ENCODE measurements around the gene PHACTR3.

PHACTR3 gene

DNA sequence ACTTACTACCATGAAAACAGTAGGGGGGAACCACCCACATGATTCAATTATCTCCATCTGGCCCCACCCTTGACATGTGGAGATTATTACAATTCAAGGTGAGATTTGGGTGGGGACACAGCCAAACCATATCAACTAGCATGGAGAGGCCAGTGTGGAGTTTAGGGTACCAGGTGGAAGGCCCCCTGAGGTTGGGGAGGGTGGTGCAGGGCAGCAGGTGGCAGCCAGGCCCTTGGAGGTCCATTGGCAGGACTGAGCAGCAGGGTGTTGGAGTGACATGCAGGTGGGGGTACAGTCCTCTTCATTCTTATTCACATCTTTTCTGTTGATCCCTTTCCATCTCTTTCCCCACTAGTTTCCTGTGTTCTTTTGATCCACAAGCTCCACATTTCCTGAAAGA is 42.9 kb downstream of the PHACTR3 start:
- DNase-seq (ENCODE audit: low read depth) = no peak
- TF ChIP-seq, protein P1, sequence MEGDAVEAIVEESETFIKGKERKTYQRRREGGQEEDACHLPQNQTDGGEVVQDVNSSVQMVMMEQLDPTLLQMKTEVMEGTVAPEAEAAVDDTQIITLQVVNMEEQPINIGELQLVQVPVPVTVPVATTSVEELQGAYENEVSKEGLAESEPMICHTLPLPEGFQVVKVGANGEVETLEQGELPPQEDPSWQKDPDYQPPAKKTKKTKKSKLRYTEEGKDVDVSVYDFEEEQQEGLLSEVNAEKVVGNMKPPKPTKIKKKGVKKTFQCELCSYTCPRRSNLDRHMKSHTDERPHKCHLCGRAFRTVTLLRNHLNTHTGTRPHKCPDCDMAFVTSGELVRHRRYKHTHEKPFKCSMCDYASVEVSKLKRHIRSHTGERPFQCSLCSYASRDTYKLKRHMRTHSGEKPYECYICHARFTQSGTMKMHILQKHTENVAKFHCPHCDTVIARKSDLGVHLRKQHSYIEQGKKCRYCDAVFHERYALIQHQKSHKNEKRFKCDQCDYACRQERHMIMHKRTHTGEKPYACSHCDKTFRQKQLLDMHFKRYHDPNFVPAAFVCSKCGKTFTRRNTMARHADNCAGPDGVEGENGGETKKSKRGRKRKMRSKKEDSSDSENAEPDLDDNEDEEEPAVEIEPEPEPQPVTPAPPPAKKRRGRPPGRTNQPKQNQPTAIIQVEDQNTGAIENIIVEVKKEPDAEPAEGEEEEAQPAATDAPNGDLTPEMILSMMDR (IDR thresholded peaks at IDR 0.05; ENCODE audit: low read depth, low read length, missing control alignments) = no peak
- in situ Hi-C loops (cut with HindIII; ENCODE audit: low sequenced_read_pairs) = no loop called here
- no peak overlapping the region for H3K4me3 ChIP-seq (ENCODE audit: low read depth, low read length)

DNA sequence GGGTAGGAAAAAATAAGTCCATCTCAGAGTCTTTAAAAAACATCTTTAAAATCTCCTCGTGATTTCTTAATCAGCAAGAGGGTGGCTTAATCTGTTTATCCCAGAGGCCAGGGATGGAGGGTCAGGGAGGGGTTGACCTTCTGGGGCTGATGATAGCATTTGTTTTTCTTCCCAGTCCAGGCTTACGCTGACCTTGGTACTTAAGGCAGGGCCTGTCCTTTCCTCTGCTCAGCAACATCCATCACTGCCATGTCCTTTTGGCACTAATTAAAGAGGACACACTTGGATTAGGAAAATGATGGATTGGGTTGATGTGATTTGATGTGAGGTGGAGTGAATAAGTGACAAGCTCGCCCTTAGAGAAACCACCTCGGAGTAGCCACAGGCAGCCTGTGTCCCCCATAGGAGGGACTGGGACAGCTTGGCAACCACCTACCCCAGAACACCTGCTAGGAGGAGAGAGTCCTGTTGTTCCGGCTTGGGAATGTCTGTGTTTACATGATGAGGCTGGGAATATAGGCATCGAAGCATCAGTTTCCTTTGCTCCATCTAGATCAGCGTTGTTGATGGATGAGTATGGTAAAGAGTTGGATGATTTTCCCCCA is 44.2 kb downstream of the PHACTR3 start:
- no peak for DNase-seq (ENCODE audit: low read depth)
- no peak overlapping the region for H3K4me3 ChIP-seq (ENCODE audit: low read depth, low read length)
- in situ Hi-C loops (cut with HindIII; ENCODE audit: low sequenced_read_pairs) = no loop called here
- TF ChIP-seq, protein P1 (IDR thresholded peaks at IDR 0.05; ENCODE audit: low read depth, low read length, missing control alignments) = no peak

DNA sequence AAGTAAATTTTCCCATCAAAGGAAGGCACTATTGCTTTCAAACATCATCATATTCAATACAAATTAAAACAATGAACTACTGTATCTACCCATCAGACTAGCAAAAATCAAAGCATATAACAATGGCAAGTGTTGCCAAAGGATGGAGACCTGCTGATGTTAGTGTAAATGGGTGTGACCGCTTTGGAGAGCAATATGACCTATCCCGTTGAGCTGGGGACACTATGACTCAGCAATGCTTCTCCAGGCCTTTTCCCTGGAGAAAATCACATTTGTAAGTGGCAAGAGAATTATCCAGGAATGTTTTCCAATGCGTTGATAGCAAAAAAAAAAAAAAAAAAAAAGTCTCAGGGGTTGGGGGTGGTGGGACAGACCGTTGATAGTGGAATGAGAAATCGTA is 46.1 kb downstream of the PHACTR3 start:
- DNase-seq (ENCODE audit: low read depth) = no peak
- TF ChIP-seq, protein P1 (IDR thresholded peaks at IDR 0.05; ENCODE audit: low read depth, low read length, missing control alignments) = no peak
- in situ Hi-C loops (cut with HindIII; ENCODE audit: low sequenced_read_pairs) = no loop called here
- H3K4me3 ChIP-seq (ENCODE audit: low read depth, low read length) = no peak overlapping the region

DNA sequence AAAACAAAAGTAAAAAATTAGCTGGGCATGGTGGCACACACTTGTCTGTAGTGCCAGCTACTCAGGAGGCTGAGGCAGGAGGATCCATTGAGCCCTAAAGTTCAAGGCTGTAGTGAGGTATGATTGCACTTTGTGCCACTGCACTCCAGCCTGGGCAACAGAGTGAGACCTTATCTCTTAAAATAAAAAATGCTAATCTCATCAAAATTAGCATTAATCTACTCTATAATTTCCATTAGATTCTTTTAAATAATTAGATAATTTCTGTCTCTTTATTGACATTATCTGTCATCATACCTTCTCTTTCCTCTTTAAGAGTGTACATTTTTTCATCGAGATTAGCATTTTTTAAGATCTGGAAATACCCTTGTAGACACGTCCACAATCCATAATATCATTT is 48.0 kb downstream of the PHACTR3 start:
- H3K4me3 ChIP-seq (ENCODE audit: low read depth, low read length) = no peak overlapping the region
- in situ Hi-C loops (cut with HindIII; ENCODE audit: low sequenced_read_pairs) = no loop called here
- DNase-seq (ENCODE audit: low read depth) = no peak
- TF ChIP-seq, protein P1 (IDR thresholded peaks at IDR 0.05; ENCODE audit: low read depth, low read length, missing control alignments) = no peak

DNA sequence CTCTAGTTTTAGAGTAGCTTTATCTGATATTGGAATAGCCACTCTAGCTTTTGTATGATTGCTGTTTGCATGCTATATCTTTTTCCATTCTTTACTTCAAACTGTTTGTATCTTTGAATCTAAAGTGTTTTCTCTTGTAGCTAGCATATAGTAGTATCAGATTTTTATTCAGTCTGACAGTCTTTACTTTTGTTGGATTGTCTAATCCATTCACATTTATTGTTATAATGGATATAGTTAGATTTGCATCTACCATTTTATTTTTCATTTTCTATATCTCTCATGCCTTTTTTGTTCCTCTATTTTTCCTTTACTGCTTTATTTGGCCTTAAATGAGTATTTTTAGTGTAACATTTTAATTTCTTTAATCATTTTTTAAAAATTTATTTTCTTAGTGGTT is 52.1 kb downstream of the PHACTR3 start:
- no peak for DNase-seq (ENCODE audit: low read depth)
- in situ Hi-C loops (cut with HindIII; ENCODE audit: low sequenced_read_pairs) = no loop called here
- H3K4me3 ChIP-seq (ENCODE audit: low read depth, low read length) = no peak overlapping the region
- TF ChIP-seq, protein P1 (IDR thresholded peaks at IDR 0.05; ENCODE audit: low read depth, low read length, missing control alignments) = no peak

DNA sequence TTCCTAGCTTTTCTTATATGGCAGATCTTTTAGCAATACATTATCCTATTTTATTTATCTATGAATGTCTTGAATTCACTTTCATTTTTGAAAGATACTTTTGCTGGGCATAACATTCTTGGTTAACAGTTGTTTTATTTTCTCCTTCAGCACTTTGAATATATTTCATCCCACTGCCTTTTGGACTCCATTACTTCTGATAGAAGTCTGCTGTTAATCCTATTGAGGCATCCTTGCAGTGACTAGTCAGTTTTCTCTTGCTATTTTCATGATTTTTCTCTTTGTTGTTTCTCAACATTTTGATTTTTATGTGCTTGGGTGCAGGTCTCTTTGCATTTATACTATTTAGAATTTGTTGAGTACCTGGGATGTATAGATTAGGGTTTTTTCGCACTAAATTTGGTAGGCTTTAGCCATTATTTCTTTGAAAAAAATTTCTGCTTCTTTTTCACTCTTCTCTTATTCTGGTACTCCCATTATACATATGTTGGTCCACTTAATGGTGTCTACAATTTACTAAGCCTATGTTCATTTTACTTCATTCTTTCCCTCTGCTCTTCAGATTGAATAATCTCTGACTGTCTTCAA is 53.2 kb downstream of the PHACTR3 start:
- H3K4me3 ChIP-seq (ENCODE audit: low read depth, low read length) = no peak overlapping the region
- in situ Hi-C loops (cut with HindIII; ENCODE audit: low sequenced_read_pairs) = no loop called here
- TF ChIP-seq, protein P1 (IDR thresholded peaks at IDR 0.05; ENCODE audit: low read depth, low read length, missing control alignments) = no peak
- no peak for DNase-seq (ENCODE audit: low read depth)
